ENCODE results near the gene TMCC3. TPM values are rescaled to one million over a fixed set of nuclear protein-coding genes. Genes with fewer than 3 reads are reported as not detected.
A peak's percentile ranks its signal among the peaks of the same experiment; 100 is the strongest.

Gene TMCC3
- total RNA-seq, 3 donors from 2014 or later = 40.8 to 97.2 (median 92.0) TPM

DNA sequence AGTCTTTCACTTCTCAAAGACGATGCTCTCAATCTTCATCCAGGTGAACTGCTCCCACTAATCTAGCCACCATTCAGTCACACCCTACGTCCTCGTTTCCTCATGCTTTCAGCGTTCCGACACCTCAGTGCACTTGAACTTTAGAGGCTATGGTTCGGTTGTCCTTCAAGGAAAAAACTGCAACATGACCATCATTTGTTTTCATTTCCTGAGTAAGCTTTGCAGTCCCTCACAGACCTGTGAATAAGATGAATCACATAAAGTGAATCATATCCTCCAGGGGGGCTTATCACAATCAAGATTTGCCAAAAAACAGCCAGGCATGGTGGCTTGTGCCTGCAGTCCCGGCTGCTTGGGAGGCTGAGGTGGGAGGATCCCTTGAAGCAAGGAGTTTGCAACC, 80.2 kb downstream of the TMCC3 start:
- Histone ChIP-seq H3K9me3 (no peaks in the 10 kb centered on the region), H3K4me1 (ENCODE audit: low read depth) (peaks cover 4% of the 10 kb centered on the region), H3K36me3 (ENCODE audit: low read depth) (no peaks in the 10 kb centered on the region), H3K4me3 (no peak overlapping the region)
- TF ChIP-seq, protein P1, sequence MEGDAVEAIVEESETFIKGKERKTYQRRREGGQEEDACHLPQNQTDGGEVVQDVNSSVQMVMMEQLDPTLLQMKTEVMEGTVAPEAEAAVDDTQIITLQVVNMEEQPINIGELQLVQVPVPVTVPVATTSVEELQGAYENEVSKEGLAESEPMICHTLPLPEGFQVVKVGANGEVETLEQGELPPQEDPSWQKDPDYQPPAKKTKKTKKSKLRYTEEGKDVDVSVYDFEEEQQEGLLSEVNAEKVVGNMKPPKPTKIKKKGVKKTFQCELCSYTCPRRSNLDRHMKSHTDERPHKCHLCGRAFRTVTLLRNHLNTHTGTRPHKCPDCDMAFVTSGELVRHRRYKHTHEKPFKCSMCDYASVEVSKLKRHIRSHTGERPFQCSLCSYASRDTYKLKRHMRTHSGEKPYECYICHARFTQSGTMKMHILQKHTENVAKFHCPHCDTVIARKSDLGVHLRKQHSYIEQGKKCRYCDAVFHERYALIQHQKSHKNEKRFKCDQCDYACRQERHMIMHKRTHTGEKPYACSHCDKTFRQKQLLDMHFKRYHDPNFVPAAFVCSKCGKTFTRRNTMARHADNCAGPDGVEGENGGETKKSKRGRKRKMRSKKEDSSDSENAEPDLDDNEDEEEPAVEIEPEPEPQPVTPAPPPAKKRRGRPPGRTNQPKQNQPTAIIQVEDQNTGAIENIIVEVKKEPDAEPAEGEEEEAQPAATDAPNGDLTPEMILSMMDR (IDR thresholded peaks at IDR 0.05) = no peak
- intact Hi-C loops (cut with DNase I, micrococcal nuclease) = no loop called here
- ATAC-seq = no peak
- DNase-seq = no peak

DNA sequence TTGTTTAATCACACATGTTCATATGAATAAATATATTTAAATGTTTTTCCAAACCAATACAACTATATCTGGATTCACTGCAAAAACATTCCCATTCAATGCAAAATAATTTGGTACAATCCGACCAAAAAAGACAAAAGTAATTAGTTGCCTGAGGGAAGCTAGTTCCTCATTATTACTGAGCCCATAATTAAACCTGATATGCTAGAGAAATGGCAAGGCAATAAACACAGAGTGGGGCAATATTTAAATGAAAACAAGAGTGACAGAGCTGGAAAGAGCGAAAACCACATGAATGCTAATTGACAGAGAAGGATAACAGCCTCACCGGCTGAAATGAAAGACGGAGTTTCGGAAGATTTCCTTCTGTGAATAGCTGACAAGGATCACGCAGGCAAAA, 82.6 kb downstream of the TMCC3 start:
- intact Hi-C loops (cut with DNase I, micrococcal nuclease) = no loop called here
- no peaks in the 10 kb centered on the region for H3K36me3 ChIP-seq (ENCODE audit: low read depth)
- no peak overlapping the region for H3K4me3 ChIP-seq

DNA sequence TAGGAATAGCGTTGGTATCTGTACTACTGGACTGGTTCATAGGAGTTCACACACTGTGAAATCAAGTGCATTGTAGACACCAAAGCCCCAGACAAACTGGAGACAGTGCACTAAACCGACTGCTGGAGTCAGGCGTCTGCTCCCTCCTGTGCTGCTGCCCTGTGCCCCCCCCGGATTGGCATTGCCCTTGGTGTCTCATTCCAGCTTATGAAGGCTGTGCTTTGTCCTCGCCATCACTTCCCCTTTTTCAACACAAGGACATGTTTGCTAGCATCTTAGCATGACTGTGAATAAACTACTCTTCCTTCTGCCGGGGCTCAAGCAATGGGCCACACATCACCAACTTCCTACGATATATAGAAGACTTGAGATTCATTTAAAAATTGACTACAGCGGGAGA, 84.0 kb downstream of the TMCC3 start:
- TF ChIP-seq, protein P1 (IDR thresholded peaks at IDR 0.05) = no peak
- intact Hi-C loops (cut with DNase I, micrococcal nuclease) = no loop called here
- Histone ChIP-seq H3K36me3 (ENCODE audit: low read depth) (no peaks in the 10 kb centered on the region), H3K4me3 (no peak overlapping the region), H3K9me3 (no peaks in the 10 kb centered on the region), H3K4me1 (ENCODE audit: low read depth) (peaks cover 7% of the 10 kb centered on the region)
- ATAC-seq (no peak), DNase-seq (no peak)

More for the DNA sequence above, 82.6 kb downstream of the TMCC3 start:
- TF ChIP-seq, protein P1 (IDR thresholded peaks at IDR 0.05) = no peak
- DNase-seq = no peak
- peaks cover 4% of the 10 kb centered on the region for H3K4me1 ChIP-seq (ENCODE audit: low read depth)
- no peaks in the 10 kb centered on the region for H3K9me3 ChIP-seq
- no peak for ATAC-seq

DNA sequence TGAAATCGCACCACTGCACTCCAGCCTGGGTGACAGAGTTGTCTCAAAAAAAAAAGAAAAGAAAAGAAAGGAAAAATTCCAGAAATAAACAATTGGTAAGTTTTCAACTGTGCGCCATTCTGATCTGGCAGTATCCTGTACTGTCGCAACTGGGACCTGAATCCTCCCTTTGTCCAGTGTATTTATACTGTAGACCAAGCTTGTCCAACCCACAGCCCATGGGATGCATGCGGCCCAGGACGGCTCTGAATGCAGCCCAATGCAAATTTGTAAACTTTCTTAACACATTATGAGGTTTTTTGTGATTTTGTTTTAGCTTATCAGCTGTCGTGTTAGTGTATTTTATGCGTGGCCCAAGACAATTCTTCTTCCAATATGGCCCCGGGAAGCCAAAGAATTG, 84.7 kb downstream of the TMCC3 start:
- TF ChIP-seq, protein P1 (IDR thresholded peaks at IDR 0.05) = no peak
- intact Hi-C loops (cut with DNase I, micrococcal nuclease) = no loop called here

DNA sequence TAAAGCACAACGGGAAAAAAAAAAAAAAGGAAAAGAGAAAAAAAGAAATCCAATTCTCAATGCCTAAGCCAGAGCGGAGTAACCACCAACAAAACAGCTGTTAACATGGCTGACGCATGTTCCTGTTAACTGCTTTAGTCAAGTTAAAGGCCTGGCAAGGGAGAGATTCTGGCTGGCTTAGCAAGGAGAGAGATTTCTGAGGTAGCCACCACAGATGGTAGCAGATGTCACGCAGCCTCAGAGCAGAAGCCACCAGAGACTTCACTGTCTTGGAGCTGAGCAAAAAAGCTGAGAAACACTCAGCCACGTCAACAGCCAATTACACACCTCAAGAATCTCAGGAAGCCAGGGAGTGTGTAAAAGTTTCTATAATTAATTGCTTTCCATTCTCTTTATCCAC, 87.1 kb downstream of the TMCC3 start:
- DNase-seq (no peak), ATAC-seq (no peak)
- H3K36me3 ChIP-seq (ENCODE audit: low read depth) = no peaks in the 10 kb centered on the region
- peaks cover 20% of the 10 kb centered on the region for H3K4me1 ChIP-seq (ENCODE audit: low read depth)
- TF ChIP-seq, protein P1 (IDR thresholded peaks at IDR 0.05) = no peak
- intact Hi-C loops (cut with DNase I, micrococcal nuclease) = no loop called here
- no peaks in the 10 kb centered on the region for H3K9me3 ChIP-seq
- no peak overlapping the region for H3K4me3 ChIP-seq

More for the DNA sequence above, 84.7 kb downstream of the TMCC3 start:
- DNase-seq = no peak
- no peaks in the 10 kb centered on the region for H3K9me3 ChIP-seq
- no peaks in the 10 kb centered on the region for H3K36me3 ChIP-seq (ENCODE audit: low read depth)
- H3K4me3 ChIP-seq = no peak overlapping the region
- no peak for ATAC-seq
- H3K4me1 ChIP-seq (ENCODE audit: low read depth) = peaks cover 10% of the 10 kb centered on the region

DNA sequence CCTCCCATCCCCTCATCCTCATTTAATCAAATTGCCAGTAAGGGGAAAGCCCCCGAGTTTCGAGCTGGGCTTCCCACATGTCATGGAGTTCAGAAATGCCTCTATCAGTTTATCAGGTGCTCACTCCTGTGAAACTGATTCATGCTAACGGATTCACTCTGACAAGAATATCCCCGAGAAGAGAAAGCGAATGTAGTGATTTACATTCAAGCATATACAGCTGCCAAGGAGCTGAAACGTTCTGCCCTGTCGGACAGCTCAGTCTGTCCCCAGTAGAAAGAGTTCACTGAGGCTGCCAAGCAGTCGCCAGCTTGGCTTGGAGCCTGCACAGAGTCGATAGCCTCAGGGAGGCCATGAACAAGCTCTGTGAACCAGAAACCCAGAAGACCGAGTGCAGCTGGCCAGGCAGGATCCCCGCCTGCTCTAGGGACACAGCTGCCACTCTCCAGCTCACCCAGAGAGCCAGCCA, 88.4 kb downstream of the TMCC3 start:
- ATAC-seq (peak; percentile 27), DNase-seq (peak in 2 of 3 donors; percentile 41 to 58)
- Histone ChIP-seq H3K4me1 (ENCODE audit: low read depth) (peaks cover 20% of the 10 kb centered on the region), H3K36me3 (ENCODE audit: low read depth) (no peaks in the 10 kb centered on the region), H3K4me3 (no peak overlapping the region), H3K9me3 (no peaks in the 10 kb centered on the region)
- intact Hi-C loops (cut with DNase I, micrococcal nuclease) = no loop called here
- TF ChIP-seq, protein P1 (IDR thresholded peaks at IDR 0.05) = no peak

Data from mucosa of descending colon (tissue), 3 donors.